Erythroblast (primary cell): ENCODE results near the gene NRG2.

ENCODE experiments used
- GATA1 ChIP-seq: IDR thresholded peaks from 2 replicates; pipeline ENCODE4 v1.6.1; 2011; ENCODE audit warnings: low read depth, mild to moderate bottlenecking, control low read depth, low read length, moderate library complexity
- POLR2A ChIP-seq: IDR thresholded peaks from 2 replicates; pipeline ENCODE4 v1.6.1; 2011; ENCODE audit warnings: mild to moderate bottlenecking, low read length

- TF ChIP-seq POLR2A (no peak), GATA1 (no peak)
These were observed 207.4 kb downstream of the NRG2 start for GRCh38 chr5:139835656-139836055.
